Measurements from ENCODE around the gene LRRK1. TPM values are rescaled to one million over a fixed set of nuclear protein-coding genes. Genes with fewer than 3 reads are reported as not detected.

LRRK1 gene
- polyA plus RNA-seq, 1 of the 3 experiments (the other 2 are of a cell fraction) = 6.9 TPM

DNA sequence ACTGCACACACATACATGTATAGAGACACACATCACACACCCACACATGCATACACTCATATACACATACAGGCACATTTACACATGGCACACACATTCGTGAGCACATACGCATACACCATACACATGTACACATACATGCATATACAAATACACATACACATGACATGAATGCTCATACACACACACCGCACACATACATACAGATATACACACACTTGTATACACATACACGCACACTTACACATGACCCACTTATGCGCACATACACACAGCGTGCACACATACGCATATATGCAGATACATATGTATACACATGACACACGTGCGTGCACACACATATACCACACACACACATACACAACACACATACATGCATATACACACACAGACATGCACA lies 162.7 kb downstream of the LRRK1 start (continued):
- TF ChIP-seq, protein P1, sequence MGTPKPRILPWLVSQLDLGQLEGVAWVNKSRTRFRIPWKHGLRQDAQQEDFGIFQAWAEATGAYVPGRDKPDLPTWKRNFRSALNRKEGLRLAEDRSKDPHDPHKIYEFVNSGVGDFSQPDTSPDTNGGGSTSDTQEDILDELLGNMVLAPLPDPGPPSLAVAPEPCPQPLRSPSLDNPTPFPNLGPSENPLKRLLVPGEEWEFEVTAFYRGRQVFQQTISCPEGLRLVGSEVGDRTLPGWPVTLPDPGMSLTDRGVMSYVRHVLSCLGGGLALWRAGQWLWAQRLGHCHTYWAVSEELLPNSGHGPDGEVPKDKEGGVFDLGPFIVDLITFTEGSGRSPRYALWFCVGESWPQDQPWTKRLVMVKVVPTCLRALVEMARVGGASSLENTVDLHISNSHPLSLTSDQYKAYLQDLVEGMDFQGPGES (IDR thresholded peaks at IDR 0.05; ENCODE audit: low read depth, low read length) = no peak
- TF ChIP-seq MEF2A (IDR thresholded peaks at IDR 0.05; ENCODE audit: borderline replicate concordance, low read depth) (no peak), RXRA (IDR thresholded peaks at IDR 0.05; ENCODE audit: borderline replicate concordance, low read depth) (no peak), ELF1 (IDR thresholded peaks at IDR 0.05) (no peak), TAF1 (IDR thresholded peaks at IDR 0.05; ENCODE audit: borderline replicate concordance, low read depth, low read length) (no peak), RFX5 (IDR thresholded peaks at IDR 0.05; ENCODE audit: low read length) (no peak)
- TF ChIP-seq, protein P2, sequence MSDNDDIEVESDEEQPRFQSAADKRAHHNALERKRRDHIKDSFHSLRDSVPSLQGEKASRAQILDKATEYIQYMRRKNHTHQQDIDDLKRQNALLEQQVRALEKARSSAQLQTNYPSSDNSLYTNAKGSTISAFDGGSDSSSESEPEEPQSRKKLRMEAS (IDR thresholded peaks at IDR 0.05; ENCODE audit: low read depth) = no peak

DNA sequence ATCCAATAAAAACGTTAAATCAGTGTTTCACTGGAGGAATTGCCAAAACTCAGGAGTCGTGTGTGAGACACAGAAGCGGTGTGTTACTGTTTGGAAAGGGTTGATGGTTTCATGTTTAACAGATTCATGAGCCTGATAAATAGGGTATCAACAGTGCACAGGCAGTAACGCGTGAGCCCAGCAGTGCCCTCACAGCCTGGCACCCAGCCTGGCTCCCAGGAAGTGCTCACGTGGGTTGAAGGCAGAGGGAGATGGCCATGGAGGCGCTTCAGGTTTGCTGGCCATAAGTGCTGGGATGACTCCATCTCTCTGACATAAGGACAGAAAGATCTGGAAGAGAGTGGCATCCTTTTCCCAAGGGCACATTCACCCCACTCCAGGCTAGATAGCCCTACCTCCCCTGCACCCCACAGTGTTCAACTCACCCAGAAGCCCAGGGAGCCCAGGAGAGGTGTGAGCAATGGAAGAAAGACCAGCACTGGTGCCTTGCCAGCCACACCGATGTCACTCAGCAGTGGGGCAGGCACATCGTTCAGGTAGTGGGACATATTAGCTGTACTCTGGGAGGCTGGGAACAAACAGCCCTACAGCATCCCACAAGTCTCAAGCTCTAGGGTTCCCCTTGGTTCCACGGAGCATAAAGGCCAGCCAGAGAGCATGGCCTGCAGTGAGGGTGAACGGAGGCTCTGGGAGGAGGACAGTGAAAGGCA lies 164.3 kb downstream of the LRRK1 start:
- no peak for TF ChIP-seq FOSL2 (IDR thresholded peaks at IDR 0.05; ENCODE audit: borderline replicate concordance, low read depth)
- TF ChIP-seq, protein P3, sequence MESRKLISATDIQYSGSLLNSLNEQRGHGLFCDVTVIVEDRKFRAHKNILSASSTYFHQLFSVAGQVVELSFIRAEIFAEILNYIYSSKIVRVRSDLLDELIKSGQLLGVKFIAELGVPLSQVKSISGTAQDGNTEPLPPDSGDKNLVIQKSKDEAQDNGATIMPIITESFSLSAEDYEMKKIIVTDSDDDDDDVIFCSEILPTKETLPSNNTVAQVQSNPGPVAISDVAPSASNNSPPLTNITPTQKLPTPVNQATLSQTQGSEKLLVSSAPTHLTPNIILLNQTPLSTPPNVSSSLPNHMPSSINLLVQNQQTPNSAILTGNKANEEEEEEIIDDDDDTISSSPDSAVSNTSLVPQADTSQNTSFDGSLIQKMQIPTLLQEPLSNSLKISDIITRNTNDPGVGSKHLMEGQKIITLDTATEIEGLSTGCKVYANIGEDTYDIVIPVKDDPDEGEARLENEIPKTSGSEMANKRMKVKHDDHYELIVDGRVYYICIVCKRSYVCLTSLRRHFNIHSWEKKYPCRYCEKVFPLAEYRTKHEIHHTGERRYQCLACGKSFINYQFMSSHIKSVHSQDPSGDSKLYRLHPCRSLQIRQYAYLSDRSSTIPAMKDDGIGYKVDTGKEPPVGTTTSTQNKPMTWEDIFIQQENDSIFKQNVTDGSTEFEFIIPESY (IDR thresholded peaks at IDR 0.05; ENCODE audit: borderline replicate concordance, low read depth) = no peak
- no peak for TF ChIP-seq POLR2AphosphoS5 (IDR thresholded peaks at IDR 0.05; ENCODE audit: low read depth, low read length)
- no peak for TF ChIP-seq RCOR1 (IDR thresholded peaks at IDR 0.05; ENCODE audit: low read length)
- TF ChIP-seq, protein P4, sequence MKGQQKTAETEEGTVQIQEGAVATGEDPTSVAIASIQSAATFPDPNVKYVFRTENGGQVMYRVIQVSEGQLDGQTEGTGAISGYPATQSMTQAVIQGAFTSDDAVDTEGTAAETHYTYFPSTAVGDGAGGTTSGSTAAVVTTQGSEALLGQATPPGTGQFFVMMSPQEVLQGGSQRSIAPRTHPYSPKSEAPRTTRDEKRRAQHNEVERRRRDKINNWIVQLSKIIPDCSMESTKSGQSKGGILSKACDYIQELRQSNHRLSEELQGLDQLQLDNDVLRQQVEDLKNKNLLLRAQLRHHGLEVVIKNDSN (IDR thresholded peaks at IDR 0.05; ENCODE audit: borderline replicate concordance, low read depth) = no peak
- no peak for TF ChIP-seq MXI1 (IDR thresholded peaks at IDR 0.05; ENCODE audit: low read depth, low read length)
- 53% methylated on average over 10 of the region's 11 CpGs for WGBS (ENCODE audit: low lambda C conversion rate)

More for the DNA sequence above, 164.3 kb downstream of the LRRK1 start:
- H3K27ac ChIP-seq (ENCODE audit: low read depth in 2 of 2, low read length in 1 of 2) = no peak overlapping the region
- ChIA-PET CTCF (interaction anchor here (0.8 to 14.1 kb wide), 3 partner anchors 13 to 169 kb away, joined by 3 to 190 read pairs (median 6); partner anchors contain the start of gene CHSY1), POLR2A (no interaction called here)
- peaks cover 0 to 1% of the 10 kb centered on the region in 2 experiments; a peak in 1 of 4 replicates for H3K4me1 ChIP-seq (ENCODE audit: control insufficient read depth in 1 of 2, insufficient read depth in 2 of 2, low read depth in 1 of 2, low read length in 1 of 2)
- no peaks in the 10 kb centered on the region for H4K20me1 ChIP-seq (ENCODE audit: insufficient read depth)
- H3K36me3 ChIP-seq (replicated peaks in 1 of 2; ENCODE audit: control insufficient read depth in 1 of 2, insufficient read depth in 2 of 2, low read length in 1 of 2) = no peaks in the 10 kb centered on the region
- no peaks in the 10 kb centered on the region for H3K9me3 ChIP-seq
- no peak overlapping the region for H3K9ac ChIP-seq
- no peak overlapping the region for H3K4me2 ChIP-seq
- no peaks in the 10 kb centered on the region for H3F3A ChIP-seq (replicated peaks; ENCODE audit: insufficient read depth)
- H3K79me2 ChIP-seq (ENCODE audit: insufficient read depth) = no peaks in the 10 kb centered on the region
- no peak overlapping the region for H3K4me3 ChIP-seq (ENCODE audit: low read depth in 2 of 2, low read length in 1 of 2)
- H3K9me2 ChIP-seq = no peaks in the 10 kb centered on the region
- DNase-seq = no peak
- H2AFZ ChIP-seq (ENCODE audit: low read depth) = no peak overlapping the region
- no peaks in the 10 kb centered on the region for H3K27me3 ChIP-seq (ENCODE audit: insufficient read depth)
